ENCODE measurements around the gene ATXN2. TPM values are rescaled to one million over a fixed set of nuclear protein-coding genes. Genes with fewer than 3 reads are reported as not detected.

ATXN2 gene
- total RNA-seq, 2 experiments from 2014 or later = 32.2 to 35.6 TPM

GRCh38 chr12:111529424-111530368, 69.4 kb downstream of the ATXN2 start:
- intact Hi-C loops (cut with micrococcal nuclease) = loop anchor here (5.0 kb wide), 1 partner anchor 132 kb away; no protein-coding TSS in a partner anchor
- H3K4me3 Mint-ChIP-seq = no peak overlapping the region
- peak; percentile 94 for ATAC-seq
- H3K9me3 Mint-ChIP-seq = no peaks in the 10 kb centered on the region
- peaks cover 20% of the 10 kb centered on the region for H3K36me3 Mint-ChIP-seq (ENCODE audit: low read depth)
- ChIA-PET CTCF (interaction anchor here (0.6 to 5.5 kb wide), 23 partner anchors 9 to 463 kb away, joined by 3 to 69 read pairs (median 3); no protein-coding TSS in a partner anchor), POLR2A (interaction anchor here (1.3 kb wide), 2 partner anchors 12 to 133 kb away, joined by 3 read pairs; no protein-coding TSS in a partner anchor)
- H3K27ac Mint-ChIP-seq = peak overlapping the region; percentile 1
- H3K27me3 Mint-ChIP-seq = no peaks in the 10 kb centered on the region
- peak; percentile 72 for DNase-seq
- peak; percentile 77 for TF ChIP-seq CTCF (IDR thresholded peaks at IDR 0.05)
- H3K4me1 Mint-ChIP-seq (ENCODE audit: low read depth) = peaks cover 12% of the 10 kb centered on the region

GRCh38 chr12:111523587-111524167, 75.4 kb downstream of the ATXN2 start:
- ChIA-PET POLR2A (no interaction called here), CTCF (no interaction called here)
- no peak overlapping the region for H3K27ac Mint-ChIP-seq
- no peaks in the 10 kb centered on the region for H3K9me3 Mint-ChIP-seq
- no peak overlapping the region for H3K4me3 Mint-ChIP-seq
- intact Hi-C loops (cut with micrococcal nuclease) = no loop called here
- ATAC-seq (no peak), DNase-seq (no peak)
- peaks cover 17% of the 10 kb centered on the region for H3K36me3 Mint-ChIP-seq (ENCODE audit: low read depth)
- H3K27me3 Mint-ChIP-seq = no peaks in the 10 kb centered on the region
- no peaks in the 10 kb centered on the region for H3K4me1 Mint-ChIP-seq (ENCODE audit: low read depth)
- TF ChIP-seq CTCF (IDR thresholded peaks at IDR 0.05) = no peak

- no peaks in the 10 kb centered on the region for H3K9me3 Mint-ChIP-seq
- ATAC-seq = no peak
- no peaks in the 10 kb centered on the region for H3K4me1 Mint-ChIP-seq (ENCODE audit: low read depth)
- ChIA-PET POLR2A (no interaction called here), CTCF (interaction anchor here (1.2 kb wide), 1 partner anchor 8 kb away, joined by 6 read pairs; no protein-coding TSS in a partner anchor)
- H3K4me3 Mint-ChIP-seq = no peak overlapping the region
- intact Hi-C loops (cut with micrococcal nuclease) = no loop called here
- DNase-seq = no peak
- no peaks in the 10 kb centered on the region for H3K27me3 Mint-ChIP-seq
- H3K36me3 Mint-ChIP-seq (ENCODE audit: low read depth) = peaks cover 17% of the 10 kb centered on the region
- TF ChIP-seq CTCF (IDR thresholded peaks at IDR 0.05) = no peak
- no peak overlapping the region for H3K27ac Mint-ChIP-seq
Observed at GRCh38 chr12:111521801-111522200, 77.3 kb downstream of the ATXN2 start.

GRCh38 chr12:111519937-111520336, 79.2 kb downstream of the ATXN2 start:
- ChIA-PET CTCF (interaction anchor here (1.3 to 1.9 kb wide), 3 partner anchors 10 to 123 kb away, joined by 5 to 9 read pairs (median 5); no protein-coding TSS in a partner anchor), POLR2A (no interaction called here)
- Mint-ChIP-seq H3K27me3 (no peaks in the 10 kb centered on the region), H3K9me3 (no peaks in the 10 kb centered on the region), H3K27ac (no peak overlapping the region), H3K36me3 (ENCODE audit: low read depth) (peaks cover 12% of the 10 kb centered on the region), H3K4me3 (no peak overlapping the region), H3K4me1 (ENCODE audit: low read depth) (no peaks in the 10 kb centered on the region)
- DNase-seq (no peak), ATAC-seq (no peak)
- no peak for TF ChIP-seq CTCF (IDR thresholded peaks at IDR 0.05)
- intact Hi-C loops (cut with micrococcal nuclease) = no loop called here

Measured in activated CD8-positive, alpha-beta T cell treated with anti-CD3 and anti-CD28 coated beads for 36 hours (primary cell).